HG02973 (cell line): Measurements from ENCODE around the gene VHLL.

ENCODE experiments used
- ATAC-seq: cut with Tn5 transposase; IDR thresholded peaks from one replicate; pipeline ENCODE4 v1.9.1; 2021; ENCODE audit warnings: moderate library complexity; ENCODE audit not compliant: unreplicated experiment

VHLL gene

GRCh38 chr1:156258859-156259258, 40.2 kb downstream of the VHLL start:
- ATAC-seq: no peak

- no peak for ATAC-seq
Observed at GRCh38 chr1:156257711-156258110, 41.4 kb downstream of the VHLL start.

- ATAC-seq: no peak
Observed at GRCh38 chr1:156253634-156254033, 45.5 kb downstream of the VHLL start.

GRCh38 chr1:156251527-156251926, 47.6 kb downstream of the VHLL start:
- no peak for ATAC-seq

GRCh38 chr1:156249593-156249992, 49.5 kb downstream of the VHLL start:
- no peak for ATAC-seq
